ENCODE measurements around the gene RELT. TPM values are rescaled to one million over a fixed set of nuclear protein-coding genes. Genes with fewer than 3 reads are reported as not detected.
A peak's percentile ranks its signal among the peaks of the same experiment; 100 is the strongest.

Gene RELT
- total and polyA plus RNA-seq, 9 of the 15 experiments (the other 6 are each of a cell fraction or from before 2014, with no cell fraction given) = 1.1 to 20.2 (median 7.4) TPM

GRCh38 chr11:73375830-73376159 is 404 bp upstream of the RELT start (continued):
- TF ChIP-seq POLR3G (IDR thresholded peaks at IDR 0.05; ENCODE audit: extremely low read depth, insufficient read length, insufficient replicate concordance) (no peak), RAD51 (IDR thresholded peaks at IDR 0.05; ENCODE audit: borderline replicate concordance, low read depth) (no peak), DEAF1 (CRISPR knock-in tag; IDR thresholded peaks at IDR 0.05) (peak; percentile 36; the same call in 1 of the 2 replicates)

GRCh38 chr11:73376803-73377629 is 817 bp downstream of the RELT start:
- Histone ChIP-seq H3K4me1 (replicated peaks in 1 of 2; ENCODE audit: control insufficient read depth in 2 of 2, insufficient read depth in 2 of 2, low read length in 2 of 2) (peaks cover 27 to 68% of the 10 kb centered on the region in 2 experiments), H3K4me3 (peak overlapping the region; percentile 95), H3K27me3 (ENCODE audit: control insufficient read depth in 2 of 2, insufficient read depth in 2 of 2, low read length in 2 of 2) (peaks cover 0 to 5% of the 10 kb centered on the region in 2 experiments; a peak in 1 of 5 replicates), H3K9ac (ENCODE audit: insufficient read depth in 1 of 2, low read depth in 2 of 2, low read length in 2 of 2) (peak overlapping the region; percentile 82 to 98), H3K79me2 (ENCODE audit: control insufficient read depth, insufficient read depth, low read length) (peaks cover 57% of the 10 kb centered on the region), H3K4me2 (ENCODE audit: insufficient read depth, low read length) (peak overlapping the region; percentile 90), H2AFZ (ENCODE audit: low read depth, low read length) (peak overlapping the region; percentile 84), H3K9me3 (replicated peaks; ENCODE audit: control insufficient read depth, insufficient read depth, low read depth, low read length) (no peaks in the 10 kb centered on the region), H3K9me1 (ENCODE audit: control insufficient read depth, insufficient read depth, low read length) (peaks cover 16% of the 10 kb centered on the region), H3K27ac (ENCODE audit: extremely low read depth, low read depth, low read length) (peak overlapping the region; percentile 86), H4K20me1 (replicated peaks; ENCODE audit: control insufficient read depth, insufficient read depth, low read length) (peaks cover 31% of the 10 kb centered on the region), H3K36me3 (ENCODE audit: control insufficient read depth, insufficient read depth, low read length) (peaks cover 7% of the 10 kb centered on the region; the same call in 1 of the 3 replicates)
- in situ Hi-C loops (cut with MboI) = no loop called here
- DNase-seq (ENCODE audit: extremely low read depth in 1 of 4, low spot score in 3 of 4) = peak; percentile 73 to 85 (median 78)
- ChIA-PET CTCF (ENCODE audit: low intra/inter-chr PET ratio) (no interaction called here), POLR2A (interaction anchor here (0.7 to 2.2 kb wide), 3 partner anchors 8 to 70 kb away, joined by 3 to 8 read pairs (median 4); no protein-coding TSS in a partner anchor)
- intact Hi-C loops (cut with micrococcal nuclease) = loop anchor here (2.0 to 5.0 kb wide), 2 partner anchors 16 to 70 kb away; partner anchors contain the start of gene ARHGEF17
- ATAC-seq = peak; percentile 66
- FAIRE-seq = peak; percentile 89
- 11% methylated on average over 19 of the region's 56 CpGs for WGBS (ENCODE audit: insufficient coverage, low coverage, missing lambda C conversion rate)
- BruUV-seq (replicated peaks) = TSS peak; percentile 51
- TF ChIP-seq HNRNPL (IDR thresholded peaks at IDR 0.05; ENCODE audit: low read depth, low read length) (no peak), EP400 (IDR thresholded peaks at IDR 0.05) (peak; percentile 67; the same call in 1 of the 2 replicates), ERF (CRISPR knock-in tag; IDR thresholded peaks at IDR 0.05) (no peak), NELFE (IDR thresholded peaks at IDR 0.05; ENCODE audit: insufficient read depth, insufficient read length) (no peak), SMARCA5 (IDR thresholded peaks at IDR 0.05) (peak; percentile 74; the same call in 1 of the 2 replicates), SMARCA4 (IDR thresholded peaks at IDR 0.05) (peak; percentile 82), HDAC1 (IDR thresholded peaks at IDR 0.05) (peak in 1 of 2 experiments; percentile 95; a peak in 2 of 4 replicates), GABPB1 (CRISPR knock-in tag; IDR thresholded peaks at IDR 0.05) (peak; percentile 72; the same call in 1 of the 2 replicates), BRF1 (IDR thresholded peaks at IDR 0.05; ENCODE audit: borderline replicate concordance, extremely low read depth, insufficient read length) (no peak), PRMT5 (CRISPR knock-in tag; IDR thresholded peaks at IDR 0.05) (no peak), MYC (IDR thresholded peaks at IDR 0.05; ENCODE audit: low read depth, low read length) (peak; percentile 58; the same call in 1 of the 2 replicates), MYC (CRISPR knock-in tag; IDR thresholded peaks at IDR 0.05; ENCODE audit: borderline replicate concordance, low read depth) (peak; percentile 33; the same call in 1 of the 2 replicates)

Measured in K562 (cell line).